Measurements from ENCODE around the gene DYNLT3. TPM values are rescaled to one million over a fixed set of nuclear protein-coding genes. Genes with fewer than 3 reads are reported as not detected.

DYNLT3 gene
- total RNA-seq, 1 donor from 2014 or later, result 32.1 TPM

DNA sequence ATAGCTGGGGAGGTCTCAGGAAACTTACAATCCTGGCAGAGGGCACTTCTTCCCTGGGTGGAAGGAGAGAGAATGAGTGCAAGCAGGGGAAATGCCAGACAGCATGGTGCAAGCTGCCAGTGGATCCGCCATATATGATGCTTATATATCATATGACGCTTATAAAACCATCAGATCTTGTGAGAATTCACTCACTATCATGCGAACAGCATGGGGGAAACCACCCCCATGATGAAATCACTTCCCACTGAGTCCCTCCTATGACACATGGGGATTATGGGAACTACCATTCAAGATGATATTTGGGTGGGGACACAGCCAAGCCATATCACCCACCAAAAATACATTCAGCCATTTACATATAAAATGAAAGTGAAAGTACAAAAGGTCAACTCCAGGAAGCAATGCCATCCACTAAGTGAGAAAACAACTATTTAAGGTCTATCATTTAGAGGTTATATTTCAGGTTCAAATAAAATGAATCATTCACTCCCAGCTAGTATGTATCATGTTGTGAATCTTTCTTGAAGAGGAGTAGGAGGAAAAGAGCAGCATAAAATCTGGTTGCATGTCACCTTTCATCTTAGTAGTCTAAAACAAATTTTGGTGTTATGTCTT is 20.3 kb upstream of the DYNLT3 start:
- DNase-seq (ENCODE audit: low read depth), result no peak
- H3K4me3 ChIP-seq (ENCODE audit: low read depth, low read length), result no peak overlapping the region
- TF ChIP-seq, protein P1, sequence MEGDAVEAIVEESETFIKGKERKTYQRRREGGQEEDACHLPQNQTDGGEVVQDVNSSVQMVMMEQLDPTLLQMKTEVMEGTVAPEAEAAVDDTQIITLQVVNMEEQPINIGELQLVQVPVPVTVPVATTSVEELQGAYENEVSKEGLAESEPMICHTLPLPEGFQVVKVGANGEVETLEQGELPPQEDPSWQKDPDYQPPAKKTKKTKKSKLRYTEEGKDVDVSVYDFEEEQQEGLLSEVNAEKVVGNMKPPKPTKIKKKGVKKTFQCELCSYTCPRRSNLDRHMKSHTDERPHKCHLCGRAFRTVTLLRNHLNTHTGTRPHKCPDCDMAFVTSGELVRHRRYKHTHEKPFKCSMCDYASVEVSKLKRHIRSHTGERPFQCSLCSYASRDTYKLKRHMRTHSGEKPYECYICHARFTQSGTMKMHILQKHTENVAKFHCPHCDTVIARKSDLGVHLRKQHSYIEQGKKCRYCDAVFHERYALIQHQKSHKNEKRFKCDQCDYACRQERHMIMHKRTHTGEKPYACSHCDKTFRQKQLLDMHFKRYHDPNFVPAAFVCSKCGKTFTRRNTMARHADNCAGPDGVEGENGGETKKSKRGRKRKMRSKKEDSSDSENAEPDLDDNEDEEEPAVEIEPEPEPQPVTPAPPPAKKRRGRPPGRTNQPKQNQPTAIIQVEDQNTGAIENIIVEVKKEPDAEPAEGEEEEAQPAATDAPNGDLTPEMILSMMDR (conservative IDR thresholded peaks at IDR 0.05; ENCODE audit: low read depth, low read length), result no peak

DNA sequence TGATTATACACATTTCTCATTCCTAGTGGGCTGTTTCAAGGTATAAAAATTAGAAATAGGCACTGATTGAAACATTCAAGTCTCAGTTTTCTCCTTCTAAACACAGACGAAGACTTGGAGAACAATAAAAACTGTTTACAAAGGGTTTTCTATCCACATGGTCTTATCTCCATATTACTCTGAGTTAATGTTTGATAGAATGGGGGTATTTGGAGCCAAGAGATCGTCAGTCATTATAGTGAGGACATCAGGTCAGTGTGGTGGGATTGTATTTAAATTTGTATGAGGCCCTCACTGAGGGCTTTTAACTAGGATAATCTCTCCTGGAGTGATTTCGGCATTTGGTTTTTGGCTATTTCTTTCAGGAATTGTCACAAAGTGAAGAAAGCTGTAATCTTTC is 16.4 kb upstream of the DYNLT3 start:
- TF ChIP-seq, protein P1 (conservative IDR thresholded peaks at IDR 0.05; ENCODE audit: low read depth, low read length), result no peak
- DNase-seq (ENCODE audit: low read depth), result no peak
- H3K4me3 ChIP-seq (ENCODE audit: low read depth, low read length), result no peak overlapping the region

- TF ChIP-seq, protein P1 (conservative IDR thresholded peaks at IDR 0.05; ENCODE audit: low read depth, low read length), result no peak
- H3K4me3 ChIP-seq (ENCODE audit: low read depth, low read length), result no peak overlapping the region
- no peak for DNase-seq (ENCODE audit: low read depth)
Measured at GRCh38 chrX:37862851-37863250, 15.5 kb upstream of the DYNLT3 start.

GRCh38 chrX:37860721-37861120 is 13.3 kb upstream of the DYNLT3 start:
- TF ChIP-seq, protein P1 (conservative IDR thresholded peaks at IDR 0.05; ENCODE audit: low read depth, low read length), result no peak
- DNase-seq (ENCODE audit: low read depth), result no peak
- no peak overlapping the region for H3K4me3 ChIP-seq (ENCODE audit: low read depth, low read length)

DNA sequence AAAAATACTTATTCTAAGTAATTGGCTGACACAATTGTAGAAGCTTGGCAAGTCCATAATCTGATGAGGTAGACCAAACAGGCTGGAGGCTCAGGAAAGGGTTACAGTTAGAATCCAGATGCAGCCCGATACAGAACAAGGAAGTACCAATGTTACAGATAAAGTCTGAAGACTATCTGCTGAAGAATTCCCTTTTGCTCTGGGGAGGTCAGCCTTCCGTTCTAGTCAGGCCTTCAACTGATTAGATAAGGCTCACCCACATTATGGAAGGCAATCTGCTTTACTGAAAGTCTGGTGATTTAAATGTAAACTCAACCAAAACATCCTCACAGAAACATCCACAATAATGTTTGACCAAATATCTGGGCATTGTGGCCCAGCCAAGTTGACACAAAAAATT is 7.4 kb upstream of the DYNLT3 start:
- TF ChIP-seq, protein P1 (conservative IDR thresholded peaks at IDR 0.05; ENCODE audit: low read depth, low read length), result no peak
- H3K4me3 ChIP-seq (ENCODE audit: low read depth, low read length), result no peak overlapping the region
- DNase-seq (ENCODE audit: low read depth), result no peak

DNA sequence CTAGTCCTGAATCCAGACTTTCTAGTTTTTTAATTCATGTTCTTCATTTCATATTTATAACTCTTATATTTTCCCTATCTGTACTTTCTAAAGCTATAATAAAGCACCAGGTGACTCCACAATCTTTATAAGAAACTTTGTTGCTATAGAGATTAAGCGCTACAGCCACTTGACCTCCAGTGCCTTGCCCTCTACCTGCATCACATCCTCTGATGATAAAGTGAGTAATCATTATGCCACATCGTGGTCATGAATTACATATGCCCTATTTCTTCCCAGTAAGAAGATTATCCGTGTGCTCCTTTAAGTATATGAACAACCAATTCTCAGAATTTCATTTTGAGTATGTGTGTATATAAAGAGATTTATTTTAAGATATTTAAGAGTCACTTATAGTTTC is 6.8 kb upstream of the DYNLT3 start:
- no peak for DNase-seq (ENCODE audit: low read depth)
- TF ChIP-seq, protein P1 (conservative IDR thresholded peaks at IDR 0.05; ENCODE audit: low read depth, low read length), result no peak
- H3K4me3 ChIP-seq (ENCODE audit: low read depth, low read length), result no peak overlapping the region

DNA sequence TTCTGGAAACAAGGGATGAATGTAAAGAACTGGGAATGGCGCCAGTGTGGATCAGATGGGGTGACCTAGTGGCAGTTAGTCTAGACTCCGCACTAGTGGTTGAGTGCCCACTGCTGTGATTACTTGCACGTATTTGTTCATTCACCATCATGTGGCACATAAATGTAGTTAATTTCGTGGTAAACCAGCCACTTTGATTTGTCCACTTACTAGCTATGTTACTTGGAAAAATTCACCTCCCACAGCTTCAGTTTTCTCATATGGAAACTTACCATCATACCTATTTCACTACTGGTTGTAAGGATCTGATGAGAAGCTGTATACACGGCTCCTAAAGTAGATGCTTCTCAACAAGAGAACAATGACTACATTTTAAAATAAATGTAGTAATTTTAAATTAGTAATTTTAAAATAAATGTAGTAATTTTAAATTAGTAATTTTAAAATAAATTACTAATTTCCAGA is 394 bp upstream of the DYNLT3 start:
- TF ChIP-seq, protein P1 (conservative IDR thresholded peaks at IDR 0.05; ENCODE audit: low read depth, low read length), result no peak
- no peak for DNase-seq (ENCODE audit: low read depth)
- H3K4me3 ChIP-seq (ENCODE audit: low read depth, low read length), result peak overlapping the region; percentile 70

Data from epithelial cell of proximal tubule (primary cell).